Caki2 (cell line): ENCODE results near the gene CCL1. TPM values are rescaled to one million over a fixed set of nuclear protein-coding genes. Genes with fewer than 3 reads are reported as not detected.
"Not testable (repeated sequence)": the region's sequence is repeated elsewhere in the genome, so short reads cannot be mapped to it uniquely, and the experiment has no call there.

Experiments used
- DNase-seq: peaks from one replicate; pipeline ENCODE4 v3.0.0-alpha.2; 2015; ENCODE audit warnings: low read depth
- in situ Hi-C: cut with HindIII; loops from 2 replicates; pipeline ENCODE4 v1.10.0; 2016; ENCODE audit warnings: low sequenced_read_pairs, low pct_unique_long_range_greater_than_20kb, mixed read lengths
- total RNA-seq: library from RNA; depleted of rRNA; stranded (reverse); fragments of >200 nt; shearing (Covaris generic); gene quantifications from 2 replicates; pipeline ENCODE4 v1.2.3, GENCODE V29; 2014; ENCODE audit warnings: low replicate concordance

CCL1 gene
- total RNA-seq, 1 experiment from 2014 or later, result not detected

- no peak for DNase-seq
- in situ Hi-C loops, result no loop called here
These were observed 3.6 kb upstream of the CCL1 start for GRCh38 chr17:34366529-34367107.

- DNase-seq, result no peak
- in situ Hi-C loops, result no loop called here
These were observed 3.0 kb upstream of the CCL1 start for GRCh38 chr17:34366010-34366409.

- DNase-seq, result no peak
- in situ Hi-C loops, result no loop called here
These were observed 2.3 kb upstream of the CCL1 start for GRCh38 chr17:34365340-34365739.

- in situ Hi-C loops, result no loop called here
- DNase-seq, result no peak
These were observed 1.7 kb upstream of the CCL1 start for GRCh38 chr17:34364751-34365150.

GRCh38 chr17:34361478-34362061, 1.5 kb downstream of the CCL1 start:
- in situ Hi-C loops, result no loop called here
- peak; percentile 82 for DNase-seq

- in situ Hi-C loops, result no loop called here
These were observed 2.3 kb downstream of the CCL1 start for GRCh38 chr17:34360601-34361270.

GRCh38 chr17:34358631-34359030, 4.4 kb downstream of the CCL1 start:
- in situ Hi-C loops, result no loop called here
- no peak for DNase-seq

More at GRCh38 chr17:34360601-34361270, 2.3 kb downstream of the CCL1 start:
- DNase-seq, result no peak

GRCh38 chr17:34357398-34357797, 5.6 kb downstream of the CCL1 start:
- no peak for DNase-seq
- in situ Hi-C loops, result no loop called here

GRCh38 chr17:34356194-34356593, 6.8 kb downstream of the CCL1 start, which contains the start of gene CCL13:
CCL13 (plus strand) TSS chr17:34356480; CDS start chr17:34356527, 47 bp downstream.
- in situ Hi-C loops, result no loop called here

GRCh38 chr17:34354637-34355036, 8.4 kb downstream of the CCL1 start:
- no peak for DNase-seq
- in situ Hi-C loops, result no loop called here

More at GRCh38 chr17:34356194-34356593, 6.8 kb downstream of the CCL1 start, which contains the start of gene CCL13:
- DNase-seq, result no peak

- in situ Hi-C loops, result no loop called here
- DNase-seq, result no peak
These were observed 10.8 kb downstream of the CCL1 start for GRCh38 chr17:34352191-34352590.

GRCh38 chr17:34351096-34351495, 11.9 kb downstream of the CCL1 start:
- no peak for DNase-seq
- in situ Hi-C loops, result no loop called here

- DNase-seq, result no peak
- in situ Hi-C loops, result no loop called here
These were observed 13.3 kb downstream of the CCL1 start for GRCh38 chr17:34349751-34350150.

GRCh38 chr17:34347063-34347462, 16.0 kb downstream of the CCL1 start:
- no peak for DNase-seq
- in situ Hi-C loops, result no loop called here

- no peak for DNase-seq
- in situ Hi-C loops, result no loop called here
These were observed 21.1 kb downstream of the CCL1 start for GRCh38 chr17:34341916-34342315.

GRCh38 chr17:34339138-34339770, 23.8 kb downstream of the CCL1 start:
- in situ Hi-C loops, result no loop called here
- DNase-seq, result no peak

- in situ Hi-C loops, result no loop called here
- DNase-seq, result no peak
These were observed 25.3 kb downstream of the CCL1 start for GRCh38 chr17:34337701-34338100.

- in situ Hi-C loops, DNase-seq: not testable (repeated sequence)
These were observed 35.5 kb downstream of the CCL1 start for GRCh38 chr17:34327580-34327979.

- in situ Hi-C loops, result no loop called here
- DNase-seq, result no peak
These were observed 41.1 kb downstream of the CCL1 start for GRCh38 chr17:34321964-34322363.
